ENCODE data around the gene MAP1S. TPM values are rescaled to one million over a fixed set of nuclear protein-coding genes. Genes with fewer than 3 reads are reported as not detected.

Gene MAP1S
- polyA plus RNA-seq, 4 donors = 18.0 to 26.4 (median 21.9) TPM

DNA sequence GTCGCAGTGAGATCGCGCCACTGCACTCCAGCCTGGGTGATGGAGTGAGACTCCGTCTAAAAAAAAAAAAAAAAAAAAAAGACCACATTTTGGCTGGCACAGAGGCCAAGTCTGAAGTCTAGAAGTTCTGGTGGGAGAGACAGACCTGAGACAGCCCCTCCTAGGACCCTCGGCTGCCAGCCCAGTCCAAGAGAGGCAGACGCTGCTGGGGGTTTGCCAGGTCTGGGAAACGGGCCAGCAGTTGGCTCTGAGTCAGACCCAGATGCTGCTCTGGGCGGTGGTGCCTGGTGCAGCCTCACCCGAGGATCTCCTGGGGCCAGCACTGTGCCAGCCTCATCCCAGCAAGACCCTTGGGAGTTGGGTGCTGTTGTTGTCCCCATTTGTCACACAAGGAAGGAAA lies 37.8 kb downstream of the MAP1S start:
- H3K9me3 ChIP-seq (ENCODE audit: control insufficient read depth in 2 of 2, insufficient read depth in 1 of 2, low read depth in 1 of 2, low read length in 1 of 2) = no peaks in the 10 kb centered on the region
- no peak overlapping the region for H3K4me3 ChIP-seq (ENCODE audit: low read depth in 1 of 3, low read length in 3 of 3)
- no peaks in the 10 kb centered on the region for H3K36me3 ChIP-seq (ENCODE audit: control insufficient read depth in 3 of 3, insufficient read depth in 2 of 3, low read depth in 1 of 3, low read length in 3 of 3)
- FAIRE-seq (no peak), DNase-seq (peak in 1 of 2 donors; percentile 58)
- H3K27ac ChIP-seq (ENCODE audit: low read depth in 1 of 3, low read length in 2 of 3) = no peak overlapping the region
- no peaks in the 10 kb centered on the region for H3K4me1 ChIP-seq (ENCODE audit: control insufficient read depth in 3 of 3, insufficient read depth in 2 of 3, low read depth in 1 of 3, low read length in 2 of 3)
- H3K27me3 ChIP-seq (ENCODE audit: control insufficient read depth in 3 of 3, insufficient read depth in 3 of 3, low read length in 3 of 3) = peaks cover 0 to 2% (median 0%) of the 10 kb centered on the region in 3 donors
- WGBS, 3 donors = 15 to 38% (median 30%) methylated on average over 9 of the region's 9 CpGs

DNA sequence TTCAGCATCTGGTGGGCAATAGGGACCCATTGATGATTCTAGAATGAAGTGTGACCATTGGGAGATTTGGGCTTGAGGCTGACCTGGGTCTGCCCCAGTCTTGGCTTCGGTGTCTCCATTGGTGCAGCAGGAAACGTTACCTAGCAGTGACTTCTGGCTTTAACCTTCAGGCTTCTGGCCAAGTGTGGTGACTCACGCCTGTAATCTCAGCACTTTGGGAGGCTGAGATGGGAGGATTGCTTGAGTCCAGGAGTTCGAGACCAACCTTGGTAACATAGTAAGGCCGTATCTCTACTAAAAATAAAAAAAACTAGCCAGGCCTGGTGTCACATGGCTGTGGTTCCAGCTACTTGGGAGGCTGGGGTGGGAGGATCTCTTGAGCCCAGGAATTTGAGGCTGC lies 39.2 kb downstream of the MAP1S start:
- no peaks in the 10 kb centered on the region for H3K36me3 ChIP-seq (ENCODE audit: control insufficient read depth in 3 of 3, insufficient read depth in 2 of 3, low read depth in 1 of 3, low read length in 3 of 3)
- WGBS, 3 donors = 22 to 65% (median 53%) methylated on average over 5 of the region's 5 CpGs

DNA sequence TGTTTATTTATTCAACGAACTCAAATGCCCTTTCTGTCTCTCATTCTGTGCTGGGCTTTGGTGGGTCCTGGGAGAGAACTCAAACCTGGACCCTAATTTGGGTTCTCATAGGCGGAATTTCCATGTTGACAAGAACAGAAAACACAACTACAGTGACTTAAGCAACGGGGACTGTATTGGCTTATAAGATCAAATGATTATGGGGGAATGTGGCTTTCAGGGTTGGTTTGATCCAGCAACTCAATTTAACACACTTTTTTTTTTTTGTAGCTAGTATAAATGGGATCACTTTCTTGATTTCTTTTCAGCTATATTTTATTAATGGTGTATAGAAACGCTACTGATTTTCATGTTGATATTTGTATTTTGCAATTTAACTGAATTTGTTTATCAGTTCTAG lies 41.9 kb downstream of the MAP1S start:
- WGBS, 3 donors = 63 to 74% (median 67%) methylated on average over 4 of the region's 4 CpGs
- Histone ChIP-seq H3K27me3 (ENCODE audit: control insufficient read depth in 3 of 3, insufficient read depth in 3 of 3, low read length in 3 of 3) (peaks cover 0 to 2% (median 0%) of the 10 kb centered on the region in 3 donors), H3K27ac (ENCODE audit: low read depth in 1 of 3, low read length in 2 of 3) (no peak overlapping the region), H3K4me3 (ENCODE audit: low read depth in 1 of 3, low read length in 3 of 3) (no peak overlapping the region), H3K36me3 (ENCODE audit: control insufficient read depth in 3 of 3, insufficient read depth in 2 of 3, low read depth in 1 of 3, low read length in 3 of 3) (peaks cover 0 to 2% (median 0%) of the 10 kb centered on the region in 3 donors), H3K9me3 (ENCODE audit: control insufficient read depth in 2 of 2, insufficient read depth in 1 of 2, low read depth in 1 of 2, low read length in 1 of 2) (no peaks in the 10 kb centered on the region), H3K4me1 (ENCODE audit: control insufficient read depth in 3 of 3, insufficient read depth in 2 of 3, low read depth in 1 of 3, low read length in 2 of 3) (peaks cover 0 to 3% (median 2%) of the 10 kb centered on the region in 3 donors)
- FAIRE-seq = no peak
- DNase-seq = no peak

More for the DNA sequence above, 39.2 kb downstream of the MAP1S start:
- FAIRE-seq (no peak), DNase-seq (no peak)
- no peak overlapping the region for H3K4me3 ChIP-seq (ENCODE audit: low read depth in 1 of 3, low read length in 3 of 3)
- H3K27ac ChIP-seq (ENCODE audit: low read depth in 1 of 3, low read length in 2 of 3) = no peak overlapping the region
- no peaks in the 10 kb centered on the region for H3K4me1 ChIP-seq (ENCODE audit: control insufficient read depth in 3 of 3, insufficient read depth in 2 of 3, low read depth in 1 of 3, low read length in 2 of 3)
- no peaks in the 10 kb centered on the region for H3K9me3 ChIP-seq (ENCODE audit: control insufficient read depth in 2 of 2, insufficient read depth in 1 of 2, low read depth in 1 of 2, low read length in 1 of 2)
- peaks cover 0 to 2% (median 0%) of the 10 kb centered on the region in 3 donors for H3K27me3 ChIP-seq (ENCODE audit: control insufficient read depth in 3 of 3, insufficient read depth in 3 of 3, low read length in 3 of 3)

DNA sequence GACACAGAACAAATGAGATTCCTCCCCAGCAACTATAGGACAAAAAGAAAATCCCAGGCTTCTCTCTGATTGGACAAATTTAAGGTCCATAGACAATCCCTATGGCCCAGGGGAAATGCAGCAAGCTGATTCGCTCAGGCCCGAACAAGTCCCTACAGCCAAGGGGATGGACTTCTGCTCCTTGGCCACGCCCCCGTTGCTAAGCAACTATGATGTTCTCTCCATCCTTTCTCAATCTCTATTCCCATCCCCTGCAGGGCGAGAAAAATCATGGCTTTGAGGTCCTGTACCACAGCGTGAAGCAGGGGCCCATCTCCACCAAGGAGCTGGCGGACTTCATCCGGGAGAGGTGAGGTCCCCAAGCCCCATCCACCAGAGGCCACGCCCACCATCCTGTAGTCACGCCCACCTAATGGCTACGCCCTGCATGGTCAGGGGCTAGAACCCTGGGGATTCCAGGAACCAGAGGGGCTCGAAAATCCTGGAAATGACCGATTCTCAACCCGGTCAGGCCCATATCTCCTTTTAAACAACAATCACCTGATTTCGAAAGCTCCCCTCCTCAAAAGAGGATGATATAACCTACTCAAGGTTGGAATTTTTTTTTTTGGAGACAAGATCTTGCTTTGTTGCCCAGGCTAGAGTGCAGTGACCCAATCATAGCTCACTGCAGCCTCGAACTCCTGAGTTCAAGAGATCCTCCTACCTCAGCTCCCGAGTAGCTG lies 43.4 kb downstream of the MAP1S start:
- Histone ChIP-seq H3K4me3 (ENCODE audit: low read depth in 1 of 3, low read length in 3 of 3) (no peak overlapping the region), H3K27me3 (ENCODE audit: control insufficient read depth in 3 of 3, insufficient read depth in 3 of 3, low read length in 3 of 3) (no peaks in the 10 kb centered on the region), H3K4me1 (ENCODE audit: control insufficient read depth in 3 of 3, insufficient read depth in 2 of 3, low read depth in 1 of 3, low read length in 2 of 3) (peaks cover 0 to 7% (median 2%) of the 10 kb centered on the region in 3 donors), H3K9me3 (ENCODE audit: control insufficient read depth in 2 of 2, insufficient read depth in 1 of 2, low read depth in 1 of 2, low read length in 1 of 2) (no peaks in the 10 kb centered on the region), H3K36me3 (ENCODE audit: control insufficient read depth in 3 of 3, insufficient read depth in 2 of 3, low read depth in 1 of 3, low read length in 3 of 3) (peaks cover 0 to 2% (median 0%) of the 10 kb centered on the region in 3 donors), H3K27ac (ENCODE audit: low read depth in 1 of 3, low read length in 2 of 3) (no peak overlapping the region)
- FAIRE-seq = no peak
- 53 to 71% (median 62%) methylated on average over 17 of the region's 17 CpGs for WGBS, 3 donors
- peak; percentile 33 to 55 for DNase-seq

DNA sequence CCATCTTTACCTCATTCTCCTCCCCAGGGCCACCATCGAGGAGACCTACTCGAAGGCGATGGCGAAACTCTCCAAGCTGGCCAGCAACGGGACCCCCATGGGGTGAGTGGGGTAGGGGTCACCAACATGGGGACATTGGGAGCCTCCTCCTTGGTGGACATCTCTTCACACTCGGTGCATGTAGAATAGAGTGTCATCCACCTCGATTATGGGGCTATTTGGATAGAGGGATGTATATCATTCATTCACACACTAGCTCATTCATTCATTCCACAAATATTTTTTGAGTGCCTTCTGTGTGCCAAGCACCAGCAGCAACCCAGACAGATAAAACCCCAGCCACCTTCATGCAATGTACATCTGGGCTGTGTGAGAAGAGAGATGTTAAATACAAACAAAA lies 45.1 kb downstream of the MAP1S start:
- Histone ChIP-seq H3K36me3 (ENCODE audit: control insufficient read depth in 3 of 3, insufficient read depth in 2 of 3, low read depth in 1 of 3, low read length in 3 of 3) (peaks cover 0 to 2% (median 0%) of the 10 kb centered on the region in 3 donors), H3K4me3 (ENCODE audit: low read depth in 1 of 3, low read length in 3 of 3) (no peak overlapping the region), H3K27me3 (ENCODE audit: control insufficient read depth in 3 of 3, insufficient read depth in 3 of 3, low read length in 3 of 3) (no peaks in the 10 kb centered on the region), H3K4me1 (ENCODE audit: control insufficient read depth in 3 of 3, insufficient read depth in 2 of 3, low read depth in 1 of 3, low read length in 2 of 3) (peaks cover 0 to 7% (median 2%) of the 10 kb centered on the region in 3 donors), H3K27ac (ENCODE audit: low read depth in 1 of 3, low read length in 2 of 3) (no peak overlapping the region), H3K9me3 (ENCODE audit: control insufficient read depth in 2 of 2, insufficient read depth in 1 of 2, low read depth in 1 of 2, low read length in 1 of 2) (no peaks in the 10 kb centered on the region)
- FAIRE-seq (no peak), DNase-seq (no peak)
- WGBS, 3 donors = 81 to 91% (median 85%) methylated on average over 7 of the region's 7 CpGs

DNA sequence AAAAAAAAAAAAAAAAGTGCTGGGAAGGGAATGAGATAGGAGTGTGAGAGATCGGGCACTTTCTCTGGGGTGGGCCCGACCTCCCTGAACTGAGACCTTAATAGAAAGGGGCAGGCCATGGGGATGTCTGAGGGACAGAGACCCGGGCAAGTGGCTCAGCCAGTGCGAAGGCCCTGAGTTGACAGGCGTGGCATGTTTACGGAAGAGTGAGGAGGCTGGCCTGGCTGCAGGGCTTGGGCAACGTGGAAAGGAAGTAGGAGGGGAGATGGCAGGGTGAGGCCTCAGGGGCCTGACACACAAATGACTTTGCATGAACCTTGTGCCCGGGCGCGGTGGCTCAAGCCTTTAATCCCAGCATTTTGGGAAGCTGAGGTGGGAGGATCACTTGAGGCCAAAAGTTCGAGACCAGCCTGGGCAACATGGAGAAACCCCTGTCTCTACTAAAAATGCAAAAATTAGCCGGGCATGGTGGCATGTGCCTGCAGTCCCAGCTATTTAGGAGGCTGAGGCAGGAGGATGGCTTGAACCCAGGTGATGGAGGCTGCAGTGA lies 45.9 kb downstream of the MAP1S start:
- peak overlapping the region in 1 of 3 donors; percentile 82 for H3K27ac ChIP-seq (ENCODE audit: low read depth in 1 of 3, low read length in 2 of 3)
- DNase-seq = peak; percentile 79 to 93
- H3K9me3 ChIP-seq (ENCODE audit: control insufficient read depth in 2 of 2, insufficient read depth in 1 of 2, low read depth in 1 of 2, low read length in 1 of 2) = no peaks in the 10 kb centered on the region
- peaks cover 0 to 2% (median 0%) of the 10 kb centered on the region in 3 donors for H3K36me3 ChIP-seq (ENCODE audit: control insufficient read depth in 3 of 3, insufficient read depth in 2 of 3, low read depth in 1 of 3, low read length in 3 of 3)
- peaks cover 0 to 7% (median 2%) of the 10 kb centered on the region in 3 donors for H3K4me1 ChIP-seq (ENCODE audit: control insufficient read depth in 3 of 3, insufficient read depth in 2 of 3, low read depth in 1 of 3, low read length in 2 of 3)
- H3K27me3 ChIP-seq (ENCODE audit: control insufficient read depth in 3 of 3, insufficient read depth in 3 of 3, low read length in 3 of 3) = no peaks in the 10 kb centered on the region
- no peak for FAIRE-seq
- WGBS, 3 donors = 13 to 48% (median 42%) methylated on average over 12 of the region's 12 CpGs
- no peak overlapping the region for H3K4me3 ChIP-seq (ENCODE audit: low read depth in 1 of 3, low read length in 3 of 3)

DNA sequence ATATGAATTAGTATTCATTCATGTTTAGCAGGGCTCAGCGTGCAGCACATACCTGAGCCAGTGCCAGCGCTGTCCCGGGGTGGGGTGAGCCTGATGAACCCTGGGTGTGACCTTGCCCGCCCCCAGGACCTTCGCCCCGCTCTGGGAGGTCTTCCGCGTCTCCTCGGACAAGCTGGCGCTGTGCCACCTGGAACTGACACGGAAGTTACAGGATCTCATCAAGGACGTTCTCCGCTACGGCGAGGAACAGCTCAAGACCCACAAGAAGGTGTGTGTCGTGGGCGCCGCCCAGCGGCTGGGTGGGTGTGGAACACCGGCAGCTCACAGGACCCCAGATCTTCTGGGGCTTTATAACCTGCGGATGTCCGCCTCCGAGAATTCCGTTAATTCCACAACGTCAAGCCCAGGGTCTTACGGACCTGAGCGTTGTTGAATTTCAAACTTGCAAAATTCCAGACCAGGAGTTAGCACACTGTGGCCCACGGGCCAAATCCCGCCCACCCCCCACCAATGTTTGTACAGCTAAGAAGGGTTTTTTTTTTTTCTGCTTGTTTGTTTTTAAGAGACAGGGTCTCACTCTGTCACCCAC lies 47.4 kb downstream of the MAP1S start:
- WGBS, 3 donors = 12 to 22% (median 20%) methylated on average over 29 of the region's 29 CpGs
- no peaks in the 10 kb centered on the region for H3K27me3 ChIP-seq (ENCODE audit: control insufficient read depth in 3 of 3, insufficient read depth in 3 of 3, low read length in 3 of 3)
- FAIRE-seq (no peak), DNase-seq (peak; percentile 94 to 99)
- H3K4me3 ChIP-seq (ENCODE audit: low read depth in 1 of 3, low read length in 3 of 3) = peak overlapping the region in 1 of 3 donors; percentile 5
- peak overlapping the region in 2 of 3 donors; percentile 34 to 81 for H3K27ac ChIP-seq (ENCODE audit: low read depth in 1 of 3, low read length in 2 of 3)
- H3K9me3 ChIP-seq (ENCODE audit: control insufficient read depth in 2 of 2, insufficient read depth in 1 of 2, low read depth in 1 of 2, low read length in 1 of 2) = no peaks in the 10 kb centered on the region
- H3K4me1 ChIP-seq (ENCODE audit: control insufficient read depth in 3 of 3, insufficient read depth in 2 of 3, low read depth in 1 of 3, low read length in 2 of 3) = peaks cover 0 to 7% (median 2%) of the 10 kb centered on the region in 3 donors
- H3K36me3 ChIP-seq (ENCODE audit: control insufficient read depth in 3 of 3, insufficient read depth in 2 of 3, low read depth in 1 of 3, low read length in 3 of 3) = peaks cover 0 to 4% (median 0%) of the 10 kb centered on the region in 3 donors

DNA sequence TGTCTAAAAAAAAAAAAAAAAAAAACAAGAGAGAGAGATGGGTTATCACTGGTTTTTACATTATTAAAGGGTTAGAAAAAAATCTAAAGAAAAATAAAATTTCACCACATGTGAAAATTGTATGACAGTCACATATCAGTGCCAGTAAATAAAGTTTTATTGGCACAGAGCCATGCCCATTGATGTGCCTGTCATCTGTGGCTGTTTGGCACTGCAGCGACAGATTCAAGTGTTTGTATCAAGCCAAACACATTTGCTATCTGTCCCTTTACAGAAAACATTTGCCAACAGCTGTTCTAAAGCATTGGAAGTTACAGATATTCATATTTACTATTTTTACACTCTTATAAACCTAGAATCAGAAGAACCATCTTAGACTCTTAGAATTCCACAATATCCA lies 48.3 kb downstream of the MAP1S start:
- H3K4me1 ChIP-seq (ENCODE audit: control insufficient read depth in 3 of 3, insufficient read depth in 2 of 3, low read depth in 1 of 3, low read length in 2 of 3) = peaks cover 0 to 7% (median 2%) of the 10 kb centered on the region in 3 donors
- 18 to 61% (median 52%) methylated on average over 1 of the region's 1 CpG for WGBS, 3 donors
- peaks cover 0 to 4% (median 0%) of the 10 kb centered on the region in 3 donors for H3K36me3 ChIP-seq (ENCODE audit: control insufficient read depth in 3 of 3, insufficient read depth in 2 of 3, low read depth in 1 of 3, low read length in 3 of 3)
- no peaks in the 10 kb centered on the region for H3K9me3 ChIP-seq (ENCODE audit: control insufficient read depth in 2 of 2, insufficient read depth in 1 of 2, low read depth in 1 of 2, low read length in 1 of 2)
- H3K27ac ChIP-seq (ENCODE audit: low read depth in 1 of 3, low read length in 2 of 3) = no peak overlapping the region
- no peak overlapping the region for H3K4me3 ChIP-seq (ENCODE audit: low read depth in 1 of 3, low read length in 3 of 3)
- DNase-seq = no peak
- no peaks in the 10 kb centered on the region for H3K27me3 ChIP-seq (ENCODE audit: control insufficient read depth in 3 of 3, insufficient read depth in 3 of 3, low read length in 3 of 3)
- FAIRE-seq = no peak
